Panc1 (cell line): Measurements from ENCODE around the gene FARS2. TPM values are rescaled to one million over a fixed set of nuclear protein-coding genes. Genes with fewer than 3 reads are reported as not detected.

ENCODE experiments used
- ATAC-seq: fragments of 200-7000 bp; cut with Tn5 transposase; 2 replicates; pipeline ENCODE4 v1.9.1; 2020; ENCODE audit warnings: mild to moderate bottlenecking, moderate library complexity
- BruUV-seq: library from RNA; stranded (reverse); fragments of 400-500 nt; replicated peaks from 2 replicates; lab custom pipeline; 2021; lab: Mats Ljungman, UMichigan
- CTCF ChIA-PET: fragments of 300-600 bp; sonication (Branson Sonifier 250); formaldehyde crosslinking; loops from one replicate; lab custom pipeline; 2022; ENCODE audit warnings: antibody characterized with exemption; lab: Charles Lee
- POLR2A ChIA-PET: fragments of 300-600 bp; sonication (Branson Sonifier 250); formaldehyde crosslinking; loops from one replicate; lab custom pipeline; 2022; ENCODE audit warnings: antibody characterized with exemption; lab: Charles Lee
- DNase-seq: peaks from one replicate; pipeline ENCODE4 v3.0.0-alpha.2; 2010; ENCODE audit warnings: low read depth, low spot score
- H3K27ac ChIP-seq: 2 replicates; pipeline ENCODE4 v1.5.1; 2011; ENCODE audit warnings: mild to moderate bottlenecking, low read length, inconsistent platforms
- H3K27me3 ChIP-seq: fragments of 200-500 bp; sonication (Bioruptor generic); 2 replicates; pipeline ENCODE4 v1.6.0; 2014; ENCODE audit warnings: low read length, inconsistent platforms; ENCODE audit not compliant: control insufficient read depth, insufficient read depth
- H3K36me3 ChIP-seq: fragments of 200-500 bp; sonication (Bioruptor generic); 2 replicates; pipeline ENCODE4 v1.5.1; 2014; ENCODE audit warnings: inconsistent platforms, mild to moderate bottlenecking, low read length, moderate library complexity; ENCODE audit not compliant: control insufficient read depth, insufficient read depth
- H3K4me1 ChIP-seq: 2 replicates; pipeline ENCODE4 v1.5.1; 2011; ENCODE audit warnings: inconsistent platforms, mild to moderate bottlenecking, low read length, moderate library complexity; ENCODE audit not compliant: control insufficient read depth, insufficient read depth
- H3K4me3 ChIP-seq, 2 experiments: 2 replicates each; pipeline ENCODE4 v1.5.1; 2011 to 2012; ENCODE audit warnings: low read depth in 2 of 2, low read length in 2 of 2, mild to moderate bottlenecking in 2 of 2, inconsistent platforms in 1 of 2, moderate library complexity in 1 of 2
- H3K9me3 ChIP-seq: fragments of 200-500 bp; sonication (Bioruptor generic); 2 replicates; pipeline ENCODE4 v1.5.1; 2014; ENCODE audit warnings: low read depth, mild to moderate bottlenecking, inconsistent platforms, low read length, moderate library complexity; ENCODE audit not compliant: control insufficient read depth, insufficient read depth
- CTCF ChIP-seq: fragments of 450-650 bp; IDR thresholded peaks from 2 replicates; pipeline ENCODE4 v1.5.1; 2017; ENCODE audit warnings: mild to moderate bottlenecking
- POLR2AphosphoS5 ChIP-seq: IDR thresholded peaks from 2 replicates; pipeline ENCODE4 v1.6.1; 2012; ENCODE audit warnings: mild to moderate bottlenecking, low read depth, low read length, moderate library complexity
- SIN3A ChIP-seq: IDR thresholded peaks from 2 replicates; pipeline ENCODE4 v1.6.1; 2012; ENCODE audit warnings: low read depth, mild to moderate bottlenecking, low read length, moderate library complexity, borderline replicate concordance; ENCODE audit not compliant: insufficient read depth
- TCF7L2 ChIP-seq: IDR thresholded peaks from 2 replicates; pipeline ENCODE4 v1.6.1; 2011; ENCODE audit warnings: mild to moderate bottlenecking, low read depth, low read length, inconsistent platforms
- in situ Hi-C: cut with HindIII; loops from 2 replicates; pipeline ENCODE4 v1.10.0; 2016; ENCODE audit warnings: low sequenced_read_pairs, low pct_unique_long_range_greater_than_20kb
- intact Hi-C: fragments of 100-400 bp; cut with micrococcal nuclease; formaldehyde crosslinking; loops from one replicate; pipeline ENCODE4 v1.10.0; 2022; ENCODE audit not compliant: unreplicated experiment
- total RNA-seq: library from RNA; stranded (reverse); gene quantifications from one replicate; pipeline ENCODE4 v1.2.1, GENCODE V29; 2021; ENCODE audit not compliant: unreplicated experiment
- TF ChIP-seq, protein P1 (sequence below), 2 experiments: IDR thresholded peaks; 2 replicates each; pipeline ENCODE4 v1.6.1; 2011 to 2012; ENCODE audit warnings: low read depth in 2 of 2, control low read depth in 1 of 2, low read length in 1 of 2, mild to moderate bottlenecking in 1 of 2, moderate library complexity in 1 of 2; ENCODE audit not compliant: insufficient read depth in 1 of 2

The FARS2 gene
- total RNA-seq, 1 experiment from 2014 or later: 12.8 TPM

GRCh38 chr6:5712349-5713215, 451.3 kb downstream of the FARS2 start:
- CTCF ChIA-PET: no interaction called here
- ATAC-seq: no peak
- H3K9me3 ChIP-seq: no peaks in the 10 kb centered on the region
- TF ChIP-seq SIN3A: no peak
- no peak for TF ChIP-seq CTCF
- no peak for TF ChIP-seq TCF7L2
- TF ChIP-seq, protein P1, sequence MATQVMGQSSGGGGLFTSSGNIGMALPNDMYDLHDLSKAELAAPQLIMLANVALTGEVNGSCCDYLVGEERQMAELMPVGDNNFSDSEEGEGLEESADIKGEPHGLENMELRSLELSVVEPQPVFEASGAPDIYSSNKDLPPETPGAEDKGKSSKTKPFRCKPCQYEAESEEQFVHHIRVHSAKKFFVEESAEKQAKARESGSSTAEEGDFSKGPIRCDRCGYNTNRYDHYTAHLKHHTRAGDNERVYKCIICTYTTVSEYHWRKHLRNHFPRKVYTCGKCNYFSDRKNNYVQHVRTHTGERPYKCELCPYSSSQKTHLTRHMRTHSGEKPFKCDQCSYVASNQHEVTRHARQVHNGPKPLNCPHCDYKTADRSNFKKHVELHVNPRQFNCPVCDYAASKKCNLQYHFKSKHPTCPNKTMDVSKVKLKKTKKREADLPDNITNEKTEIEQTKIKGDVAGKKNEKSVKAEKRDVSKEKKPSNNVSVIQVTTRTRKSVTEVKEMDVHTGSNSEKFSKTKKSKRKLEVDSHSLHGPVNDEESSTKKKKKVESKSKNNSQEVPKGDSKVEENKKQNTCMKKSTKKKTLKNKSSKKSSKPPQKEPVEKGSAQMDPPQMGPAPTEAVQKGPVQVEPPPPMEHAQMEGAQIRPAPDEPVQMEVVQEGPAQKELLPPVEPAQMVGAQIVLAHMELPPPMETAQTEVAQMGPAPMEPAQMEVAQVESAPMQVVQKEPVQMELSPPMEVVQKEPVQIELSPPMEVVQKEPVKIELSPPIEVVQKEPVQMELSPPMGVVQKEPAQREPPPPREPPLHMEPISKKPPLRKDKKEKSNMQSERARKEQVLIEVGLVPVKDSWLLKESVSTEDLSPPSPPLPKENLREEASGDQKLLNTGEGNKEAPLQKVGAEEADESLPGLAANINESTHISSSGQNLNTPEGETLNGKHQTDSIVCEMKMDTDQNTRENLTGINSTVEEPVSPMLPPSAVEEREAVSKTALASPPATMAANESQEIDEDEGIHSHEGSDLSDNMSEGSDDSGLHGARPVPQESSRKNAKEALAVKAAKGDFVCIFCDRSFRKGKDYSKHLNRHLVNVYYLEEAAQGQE (IDR thresholded peaks at IDR 0.05; ENCODE audit: insufficient read depth in 1 of 2, low read depth in 2 of 2, low read length in 1 of 2): no peak
- no peak for TF ChIP-seq POLR2AphosphoS5
- no peaks in the 10 kb centered on the region for H3K27me3 ChIP-seq
- H3K4me1 ChIP-seq: no peaks in the 10 kb centered on the region
- intact Hi-C loops: no loop called here
- DNase-seq: no peak
- no peak overlapping the region for H3K27ac ChIP-seq
- no peak overlapping the region for H3K4me3 ChIP-seq
- POLR2A ChIA-PET: interaction anchor here (0.6 kb wide), 1 partner anchor 599 kb away, joined by 3 read pairs; no protein-coding TSS in a partner anchor
- no peaks in the 10 kb centered on the region for H3K36me3 ChIP-seq
- no TSS peak for BruUV-seq
- in situ Hi-C loops: no loop called here

DNA sequence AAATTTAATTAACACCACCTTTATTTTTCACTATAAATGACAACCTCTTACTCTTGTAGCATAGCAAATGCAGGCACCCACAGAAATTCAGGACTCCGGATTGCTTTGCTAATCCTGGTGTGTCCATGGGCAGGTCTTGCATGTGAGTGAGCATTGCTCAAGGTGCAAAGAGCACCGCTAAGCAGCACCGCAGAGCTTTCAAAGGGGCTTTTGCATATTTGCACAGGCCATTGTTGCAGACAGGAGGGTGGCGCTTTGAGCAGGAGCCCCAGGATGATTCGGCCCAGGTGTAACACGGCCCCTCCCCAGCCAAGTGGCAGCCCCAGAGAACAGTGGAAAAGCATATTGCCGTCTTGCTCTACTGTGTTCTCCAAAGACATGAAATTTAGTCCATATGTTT, 452.2 kb downstream of the FARS2 start:
- Histone ChIP-seq H3K4me3 (no peak overlapping the region), H3K27ac (no peak overlapping the region), H3K4me1 (no peaks in the 10 kb centered on the region), H3K36me3 (no peaks in the 10 kb centered on the region), H3K27me3 (no peaks in the 10 kb centered on the region), H3K9me3 (no peaks in the 10 kb centered on the region)
- BruUV-seq: no TSS peak
- DNase-seq (no peak), ATAC-seq (no peak)
- in situ Hi-C loops: no loop called here
- intact Hi-C loops: no loop called here
- ChIA-PET CTCF (no interaction called here), POLR2A (no interaction called here)
- TF ChIP-seq, protein P1 (IDR thresholded peaks at IDR 0.05; ENCODE audit: insufficient read depth in 1 of 2, low read depth in 2 of 2, low read length in 1 of 2): no peak
- TF ChIP-seq CTCF: no peak
- TF ChIP-seq TCF7L2: no peak
- no peak for TF ChIP-seq SIN3A
- TF ChIP-seq POLR2AphosphoS5: no peak
